AG09319 (cell line): ENCODE results near the gene UBAC2.

Experiments
- DNase-seq: peaks from one replicate; pipeline ENCODE4 v3.0.0-alpha.2; 2010; ENCODE audit warnings: low read depth; ENCODE audit errors: extremely low read depth
- TF ChIP-seq, protein P1 (sequence below): IDR thresholded peaks from 2 replicates; pipeline ENCODE4 v1.5.1; 2011; ENCODE audit warnings: low read depth, mild to moderate bottlenecking, inconsistent platforms, low read length, moderate library complexity

Gene UBAC2

DNA sequence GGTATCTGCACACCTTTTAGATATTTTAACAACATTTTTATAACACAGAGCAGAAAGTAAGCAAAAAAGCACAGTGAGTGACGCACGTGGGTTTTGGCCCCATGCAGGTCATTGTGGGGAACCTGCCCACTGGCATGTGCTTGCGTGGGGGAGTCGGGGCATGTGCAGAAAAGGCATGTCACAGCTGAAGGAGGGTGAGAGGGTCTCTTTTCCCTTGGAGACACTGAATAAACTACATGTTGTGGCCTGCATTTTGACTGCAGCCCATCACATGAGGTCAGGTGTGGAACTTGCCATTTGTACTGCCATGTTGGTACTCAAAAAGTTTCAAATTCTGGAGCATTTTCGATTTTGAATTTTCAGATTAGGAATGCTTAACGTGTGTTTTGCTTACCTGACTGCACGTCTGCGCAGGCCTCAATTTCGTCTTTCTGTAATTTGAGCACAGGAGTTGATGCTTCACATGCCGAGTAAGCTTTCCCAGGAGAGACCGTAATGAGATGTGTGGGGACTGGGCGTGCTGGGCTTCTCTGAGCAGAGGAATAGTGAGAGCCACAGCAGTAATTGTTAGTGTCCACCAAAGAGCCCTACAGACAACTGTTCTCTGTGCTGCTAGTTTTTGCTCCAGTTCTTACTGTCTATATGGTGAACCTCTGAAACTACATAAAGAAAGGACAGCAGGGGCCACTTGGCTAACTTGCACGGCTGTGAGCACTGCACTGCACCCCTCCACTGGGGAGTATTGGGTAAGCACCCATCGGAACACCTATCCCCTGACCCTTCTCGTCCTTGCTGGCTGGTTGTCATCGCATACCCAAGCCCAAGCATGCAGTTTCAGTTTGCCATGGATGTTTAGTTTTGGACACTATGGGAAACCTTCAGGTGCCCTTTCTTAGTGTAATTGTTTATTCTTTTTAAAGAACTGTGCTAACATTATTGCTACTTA is 179.5 kb downstream of the UBAC2 start:
- TF ChIP-seq, protein P1, sequence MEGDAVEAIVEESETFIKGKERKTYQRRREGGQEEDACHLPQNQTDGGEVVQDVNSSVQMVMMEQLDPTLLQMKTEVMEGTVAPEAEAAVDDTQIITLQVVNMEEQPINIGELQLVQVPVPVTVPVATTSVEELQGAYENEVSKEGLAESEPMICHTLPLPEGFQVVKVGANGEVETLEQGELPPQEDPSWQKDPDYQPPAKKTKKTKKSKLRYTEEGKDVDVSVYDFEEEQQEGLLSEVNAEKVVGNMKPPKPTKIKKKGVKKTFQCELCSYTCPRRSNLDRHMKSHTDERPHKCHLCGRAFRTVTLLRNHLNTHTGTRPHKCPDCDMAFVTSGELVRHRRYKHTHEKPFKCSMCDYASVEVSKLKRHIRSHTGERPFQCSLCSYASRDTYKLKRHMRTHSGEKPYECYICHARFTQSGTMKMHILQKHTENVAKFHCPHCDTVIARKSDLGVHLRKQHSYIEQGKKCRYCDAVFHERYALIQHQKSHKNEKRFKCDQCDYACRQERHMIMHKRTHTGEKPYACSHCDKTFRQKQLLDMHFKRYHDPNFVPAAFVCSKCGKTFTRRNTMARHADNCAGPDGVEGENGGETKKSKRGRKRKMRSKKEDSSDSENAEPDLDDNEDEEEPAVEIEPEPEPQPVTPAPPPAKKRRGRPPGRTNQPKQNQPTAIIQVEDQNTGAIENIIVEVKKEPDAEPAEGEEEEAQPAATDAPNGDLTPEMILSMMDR: no peak
- DNase-seq: no peak

DNA sequence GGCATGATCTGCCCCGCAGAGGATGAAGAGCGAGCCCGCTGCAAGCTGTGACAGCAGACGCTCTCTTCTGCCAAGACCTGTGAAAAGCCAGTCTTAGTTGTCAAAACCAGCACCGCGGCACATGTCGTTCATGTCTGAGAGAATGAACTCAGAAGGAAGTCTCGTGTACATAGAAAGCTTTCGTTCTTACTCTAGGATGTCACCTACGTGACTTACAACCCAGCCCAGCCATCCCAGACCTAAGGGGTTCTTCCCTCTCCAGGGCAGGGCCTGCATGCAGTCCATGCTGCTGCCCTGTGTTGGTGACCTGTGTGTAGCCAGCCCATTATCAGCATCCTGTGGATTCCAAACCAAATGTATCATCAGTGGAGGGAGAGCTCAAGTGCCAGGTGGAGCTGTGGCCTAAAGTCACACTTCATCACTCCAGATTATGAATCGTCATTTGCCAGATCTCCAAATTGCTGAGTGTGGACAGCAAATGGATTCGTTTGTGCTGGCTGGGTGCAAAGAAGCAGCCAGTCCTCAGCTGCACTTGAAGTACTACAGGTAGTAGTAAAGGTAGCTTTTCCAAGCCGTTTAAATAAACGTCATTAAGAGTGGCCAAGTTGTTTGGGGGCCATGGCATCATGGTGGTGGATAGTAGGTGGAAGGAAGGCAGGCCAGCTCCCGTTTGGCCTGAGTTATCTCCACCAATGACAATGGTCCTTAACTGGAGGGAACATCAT is 180.4 kb downstream of the UBAC2 start:
- DNase-seq: no peak
- TF ChIP-seq, protein P1: no peak

GRCh38 chr13:99381766-99382165 is 181.1 kb downstream of the UBAC2 start:
- no peak for DNase-seq
- TF ChIP-seq, protein P1: no peak

DNA sequence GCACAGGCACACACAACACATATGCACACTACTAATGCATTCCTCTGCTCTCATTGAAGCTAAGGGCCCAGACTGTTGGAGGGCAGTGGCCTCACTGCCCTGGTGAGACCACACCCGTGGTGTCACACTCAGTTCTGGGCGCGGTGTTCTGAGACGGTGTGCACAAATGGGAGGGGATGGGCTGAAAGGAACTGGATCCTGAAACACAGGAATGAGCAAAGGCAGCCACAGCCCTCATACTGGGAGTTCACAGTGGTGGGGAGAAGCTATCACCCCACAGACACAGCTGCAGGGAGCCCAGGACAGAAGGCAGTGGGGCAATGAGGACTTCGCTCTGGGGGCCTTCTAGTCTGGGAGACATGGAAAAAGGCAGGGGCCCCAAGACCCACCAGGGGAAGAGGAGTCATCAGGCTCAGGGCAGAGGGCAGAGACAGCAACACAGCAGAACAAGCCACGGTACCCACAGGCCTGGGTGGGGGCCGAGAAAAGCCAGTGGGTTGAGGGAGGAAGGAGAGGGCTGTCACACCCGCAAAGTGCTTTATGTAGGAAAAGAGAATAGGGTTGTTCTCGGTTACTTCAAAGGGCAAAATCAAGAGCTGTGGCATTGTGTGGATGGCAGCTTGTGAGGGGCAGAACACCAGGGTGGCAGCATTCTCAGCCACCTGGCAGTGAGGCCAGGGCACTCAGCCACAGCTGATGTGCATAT is 181.9 kb downstream of the UBAC2 start:
- no peak for DNase-seq
- TF ChIP-seq, protein P1: no peak

DNA sequence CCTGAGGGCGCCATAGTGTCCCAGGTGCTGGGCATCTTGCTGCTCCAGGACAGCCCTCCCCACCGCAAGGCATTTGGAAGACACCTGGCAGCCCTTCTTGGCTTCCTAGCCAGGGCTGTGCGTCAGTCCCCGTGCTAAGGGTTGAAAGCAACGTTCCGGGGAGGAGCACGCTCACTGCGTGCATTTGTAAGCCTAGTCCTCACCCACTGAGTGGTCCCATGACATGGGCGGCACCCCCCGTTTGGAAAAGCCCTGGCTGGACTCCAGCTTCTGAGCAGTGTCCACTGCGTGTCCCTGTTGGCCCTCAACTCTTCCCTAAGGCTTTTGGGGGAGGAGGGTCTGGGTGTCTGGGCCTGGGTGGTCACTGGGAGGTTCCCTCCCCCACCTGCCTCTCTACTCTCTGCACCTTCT is 182.9 kb downstream of the UBAC2 start:
- DNase-seq: no peak
- TF ChIP-seq, protein P1: no peak

GRCh38 chr13:99383946-99384345 is 183.3 kb downstream of the UBAC2 start:
- DNase-seq: no peak
- TF ChIP-seq, protein P1: no peak
